Measurements from ENCODE around the gene ERICH2. TPM values are rescaled to one million over a fixed set of nuclear protein-coding genes. Genes with fewer than 3 reads are reported as not detected.

Gene ERICH2
- total and polyA plus RNA-seq, 2 of the 13 experiments (the other 11 are each of a cell fraction or from before 2014, with no cell fraction given), result not detected

- Histone ChIP-seq H3K9ac (ENCODE audit: insufficient read depth, low read depth, low read length) (no peak overlapping the region), H4K20me1 (ENCODE audit: insufficient read depth, low read length) (no peaks in the 10 kb centered on the region), H3K4me3 (replicated peaks in 1 of 3; ENCODE audit: insufficient read depth in 1 of 3, low read depth in 2 of 3, low read length in 3 of 3) (no peak overlapping the region), H3K36me3 (replicated peaks in 1 of 2; ENCODE audit: control insufficient read depth in 1 of 2, insufficient read depth in 2 of 2, low read length in 2 of 2) (no peaks in the 10 kb centered on the region), H3K27ac (ENCODE audit: extremely low read length, insufficient read depth, low read length) (no peak overlapping the region), H3K4me1 (ENCODE audit: insufficient read depth, low read length) (no peaks in the 10 kb centered on the region), H3K27me3 (ENCODE audit: control insufficient read depth in 1 of 2, insufficient read depth in 2 of 2, low read length in 2 of 2) (peaks cover 0 to 7% of the 10 kb centered on the region in 2 experiments; a peak in 2 of 5 replicates), H2AFZ (ENCODE audit: low read length) (no peak overlapping the region), H3K4me2 (ENCODE audit: low read depth, low read length) (no peak overlapping the region), H3K79me2 (ENCODE audit: insufficient read depth, low read length) (no peaks in the 10 kb centered on the region), H3K9me3 (ENCODE audit: low read length) (no peaks in the 10 kb centered on the region)
- in situ Hi-C loops (cut with HindIII; ENCODE audit: extremely low pct_ligation_motif_present, low pct_unique_long_range_greater_than_20kb), result no loop called here
- POLR2A ChIA-PET, result no interaction called here
- TF ChIP-seq AGO2 (optimal IDR thresholded peaks at IDR 0.05; ENCODE audit: low read depth, low read length) (no peak), DNMT3B (CRISPR knock-in tag; conservative IDR thresholded peaks at IDR 0.05) (no peak), ZNF546 (CRISPR knock-in tag; conservative IDR thresholded peaks at IDR 0.05) (no peak)
- ATAC-seq (no peak), FAIRE-seq (no peak), DNase-seq (ENCODE audit: low spot score) (no peak)
- BruUV-seq (replicated peaks), result no TSS peak
- WGBS (ENCODE audit: low lambda C conversion rate), result 5% methylated on average over 2 of the region's 2 CpGs
- CTCF ChIA-PET (ENCODE audit: low intra/inter-chr PET ratio, low total read pairs), result no interaction called here
- intact Hi-C loops (cut with micrococcal nuclease; ENCODE audit: unreplicated experiment), result no loop called here
Measured at GRCh38 chr2:170829036-170829435, 58.9 kb downstream of the ERICH2 start.

- H3K9me3 ChIP-seq (ENCODE audit: low read length), result no peaks in the 10 kb centered on the region
- no peak for DNase-seq (ENCODE audit: low spot score)
- no peaks in the 10 kb centered on the region for H3K79me2 ChIP-seq (ENCODE audit: insufficient read depth, low read length)
- in situ Hi-C loops (cut with HindIII; ENCODE audit: extremely low pct_ligation_motif_present, low pct_unique_long_range_greater_than_20kb) (no loop called here), intact Hi-C loops (cut with micrococcal nuclease; ENCODE audit: unreplicated experiment) (no loop called here)
- H4K20me1 ChIP-seq (ENCODE audit: insufficient read depth, low read length), result no peaks in the 10 kb centered on the region
- no peak overlapping the region for H2AFZ ChIP-seq (ENCODE audit: low read length)
- no peak for TF ChIP-seq ZNF331 (CRISPR knock-in tag; IDR thresholded peaks at IDR 0.05)
- POLR2A ChIA-PET, result no interaction called here
- no peak overlapping the region for H3K9ac ChIP-seq (ENCODE audit: insufficient read depth, low read depth, low read length)
- BruUV-seq (replicated peaks), result no TSS peak
- 59% methylated on average over 3 of the region's 3 CpGs for WGBS (ENCODE audit: low lambda C conversion rate)
- H3K4me3 ChIP-seq (replicated peaks in 1 of 3; ENCODE audit: insufficient read depth in 1 of 3, low read depth in 2 of 3, low read length in 3 of 3), result no peak overlapping the region
- FAIRE-seq, result no peak
- CTCF ChIA-PET (ENCODE audit: low intra/inter-chr PET ratio, low total read pairs), result no interaction called here
- H3K27ac ChIP-seq (ENCODE audit: extremely low read length, insufficient read depth, low read length), result no peak overlapping the region
- H3K4me1 ChIP-seq (ENCODE audit: insufficient read depth, low read length), result no peaks in the 10 kb centered on the region
- no peak overlapping the region for H3K4me2 ChIP-seq (ENCODE audit: low read depth, low read length)
- no peaks in the 10 kb centered on the region; a peak in 1 of 5 replicates for H3K27me3 ChIP-seq (ENCODE audit: control insufficient read depth in 1 of 2, insufficient read depth in 2 of 2, low read length in 2 of 2)
- no peaks in the 10 kb centered on the region for H3K36me3 ChIP-seq (replicated peaks in 1 of 2; ENCODE audit: control insufficient read depth in 1 of 2, insufficient read depth in 2 of 2, low read length in 2 of 2)
- no peak for ATAC-seq
Measured at GRCh38 chr2:170830166-170830565, 60.0 kb downstream of the ERICH2 start.
